GM23248 (cell line): ENCODE data around the gene CLEC2D. TPM values are rescaled to one million over a fixed set of nuclear protein-coding genes. Genes with fewer than 3 reads are reported as not detected.

Experiments
- DNase-seq: peaks from one replicate; pipeline ENCODE4 v3.0.0-alpha.2; 2015
- H2AFZ ChIP-seq: fragments of 200-600 bp; sonication (generic); 2 replicates; pipeline ENCODE4 v1.6.1; 2016; ENCODE audit warnings: antibody characterized with exemption
- H3F3A ChIP-seq: fragments of 200-600 bp; sonication (generic); 2 replicates; pipeline ENCODE4 v1.6.1; 2016; ENCODE audit warnings: mild to moderate bottlenecking, antibody characterized with exemption, mixed run types; ENCODE audit not compliant: insufficient read depth
- H3K27ac ChIP-seq: fragments of 200-600 bp; sonication (generic); 2 replicates; pipeline ENCODE4 v1.5.1; 2016; ENCODE audit warnings: mild to moderate bottlenecking
- H3K27me3 ChIP-seq: fragments of 200-600 bp; sonication (generic); replicated peaks from 2 replicates; pipeline ENCODE4 v1.6.1; 2016; ENCODE audit warnings: mild to moderate bottlenecking; ENCODE audit not compliant: insufficient read depth
- H3K36me3 ChIP-seq: fragments of 200-600 bp; sonication (generic); 2 replicates; pipeline ENCODE4 v1.6.1; 2016; ENCODE audit warnings: low read depth, mild to moderate bottlenecking
- H3K4me1 ChIP-seq: fragments of 200-600 bp; sonication (generic); 2 replicates; pipeline ENCODE4 v1.6.1; 2016; ENCODE audit warnings: mild to moderate bottlenecking; ENCODE audit not compliant: insufficient read depth
- H3K4me2 ChIP-seq: fragments of 200-600 bp; sonication (generic); one replicate; pipeline ENCODE4 v1.6.1; 2016; ENCODE audit warnings: mild to moderate bottlenecking; ENCODE audit not compliant: unreplicated experiment
- H3K4me3 ChIP-seq: fragments of 200-600 bp; sonication (generic); 2 replicates; pipeline ENCODE4 v1.5.1; 2016; ENCODE audit warnings: mild to moderate bottlenecking
- H3K79me2 ChIP-seq: fragments of 200-600 bp; sonication (generic); 2 replicates; pipeline ENCODE4 v1.6.1; 2016; ENCODE audit warnings: mild to moderate bottlenecking; ENCODE audit not compliant: insufficient read depth
- H3K9ac ChIP-seq: fragments of 200-600 bp; sonication (generic); 2 replicates; pipeline ENCODE4 v1.6.1; 2016; ENCODE audit warnings: mild to moderate bottlenecking
- H3K9me2 ChIP-seq: fragments of 200-600 bp; sonication (generic); 2 replicates; pipeline ENCODE4 v1.6.1; 2016; ENCODE audit warnings: mixed run types, mild to moderate bottlenecking, moderate library complexity; ENCODE audit not compliant: insufficient read depth
- H3K9me3 ChIP-seq: fragments of 200-600 bp; sonication (generic); one replicate; pipeline ENCODE4 v1.6.1; 2017; ENCODE audit warnings: low read depth
- H4K20me1 ChIP-seq: fragments of 200-600 bp; sonication (generic); 2 replicates; pipeline ENCODE4 v1.6.0; 2016; ENCODE audit not compliant: insufficient read depth
- EZH2 ChIP-seq: fragments of 200-600 bp; sonication (generic); IDR thresholded peaks from 2 replicates; pipeline ENCODE4 v1.6.1; 2018; ENCODE audit warnings: antibody characterized with exemption, mild to moderate bottlenecking; ENCODE audit not compliant: insufficient read depth, poor library complexity, severe bottlenecking
- EZH2phosphoT487 ChIP-seq: fragments of 200-600 bp; sonication (generic); IDR thresholded peaks from 2 replicates; pipeline ENCODE4 v1.6.1; 2018; ENCODE audit warnings: antibody characterized with exemption, moderate library complexity, mild to moderate bottlenecking, low read depth; ENCODE audit not compliant: insufficient read depth
- WGBS, 2 experiments: methylation state at CpG; one replicate each; pipeline ENCODE4 v1.1.6; 2015 to 2017; ENCODE audit warnings: low lambda C conversion rate in 2 of 2, low coverage in 1 of 2; ENCODE audit errors: missing lambda C conversion rate in 2 of 2; 5-methylcytosine and 5-hydroxymethylcytosine counted together
- in situ Hi-C: fragments of 300-500 bp; cut with MboI; formaldehyde crosslinking; loops from 2 replicates; pipeline ENCODE4 v1.15.0; 2020
- polyA plus RNA-seq: library from polyadenylated mRNA; unstranded; fragments of >200 nt; fragmentation: Nextera tagmentation; extraction: Ambion mirVana; gene quantifications from 2 replicates; pipeline ENCODE4 v1.2.1, GENCODE V29; 2016
- small RNA-seq: library from RNA; depleted of rRNA; stranded (forward); fragments of <200 nt; gene quantifications from one replicate; pipeline ENCODE3, GENCODE V24; 2014; ENCODE audit warnings: low read depth, low replicate concordance
- total RNA-seq: library from RNA; depleted of rRNA; stranded (reverse); fragments of >200 nt; shearing (Covaris generic); gene quantifications from 2 replicates; pipeline ENCODE4 v1.2.3, GENCODE V29; 2014; rRNA removed

CLEC2D gene
- total and polyA plus RNA-seq, 2 experiments from 2014 or later, result 0.54 to 2.8 TPM

DNA sequence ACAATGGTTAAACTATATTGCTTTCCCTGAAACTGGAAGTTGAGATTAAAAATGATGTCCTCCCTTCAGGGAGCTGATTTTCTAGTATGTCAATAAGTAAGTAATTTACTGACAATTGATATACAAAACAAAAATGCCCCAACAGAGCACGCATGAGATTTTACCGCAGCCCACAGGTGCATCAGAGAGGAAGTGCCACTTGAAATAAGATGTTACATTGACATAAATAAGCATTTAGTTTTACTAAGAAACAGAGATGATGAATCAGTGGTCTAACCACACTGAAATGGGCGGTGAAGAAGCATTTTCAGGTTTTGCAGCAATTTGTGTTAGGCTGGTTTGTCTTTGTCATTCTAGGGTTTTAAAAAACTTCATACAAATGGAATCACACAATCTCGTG is 72.2 kb downstream of the CLEC2D start:
- H3K9me3 ChIP-seq, result no peaks in the 10 kb centered on the region
- in situ Hi-C loops, result no loop called here
- WGBS, 2 experiments, result 71 to 74% methylated on average over 4 of the region's 4 CpGs
- H3K4me2 ChIP-seq, result no peak overlapping the region
- no peak for DNase-seq
- no peaks in the 10 kb centered on the region for H3K4me1 ChIP-seq
- TF ChIP-seq EZH2phosphoT487 (no peak), EZH2 (no peak)
- H3K4me3 ChIP-seq, result no peak overlapping the region
- no peaks in the 10 kb centered on the region for H3K79me2 ChIP-seq
- no peaks in the 10 kb centered on the region for H3K9me2 ChIP-seq
- H3F3A ChIP-seq, result no peaks in the 10 kb centered on the region
- H3K27ac ChIP-seq, result no peak overlapping the region
- H2AFZ ChIP-seq, result no peak overlapping the region
- no peaks in the 10 kb centered on the region for H4K20me1 ChIP-seq
- no peaks in the 10 kb centered on the region for H3K36me3 ChIP-seq
- peaks cover 12% of the 10 kb centered on the region; the same call in 1 of the 2 replicates for H3K27me3 ChIP-seq
- no peak overlapping the region for H3K9ac ChIP-seq

DNA sequence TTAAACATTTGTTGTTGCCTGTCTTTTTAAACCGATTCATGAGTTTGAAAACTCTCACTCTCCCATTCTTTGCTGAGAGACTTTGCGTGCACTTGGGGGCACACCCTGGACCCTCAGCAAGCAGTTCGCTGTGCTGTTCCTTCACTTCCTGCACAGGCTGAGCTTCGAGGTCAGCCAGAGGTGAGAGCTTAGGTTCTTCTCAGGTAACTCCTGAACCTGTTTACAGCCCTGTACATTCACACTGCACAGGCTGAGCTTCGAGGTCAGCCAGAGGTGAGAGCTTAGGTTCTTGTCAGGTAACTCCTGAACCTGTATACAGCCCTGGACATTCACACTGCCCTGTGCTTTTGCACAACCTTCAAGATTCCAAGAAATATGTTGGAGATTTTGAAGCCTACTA is 73.1 kb downstream of the CLEC2D start:
- in situ Hi-C loops, result no loop called here

DNA sequence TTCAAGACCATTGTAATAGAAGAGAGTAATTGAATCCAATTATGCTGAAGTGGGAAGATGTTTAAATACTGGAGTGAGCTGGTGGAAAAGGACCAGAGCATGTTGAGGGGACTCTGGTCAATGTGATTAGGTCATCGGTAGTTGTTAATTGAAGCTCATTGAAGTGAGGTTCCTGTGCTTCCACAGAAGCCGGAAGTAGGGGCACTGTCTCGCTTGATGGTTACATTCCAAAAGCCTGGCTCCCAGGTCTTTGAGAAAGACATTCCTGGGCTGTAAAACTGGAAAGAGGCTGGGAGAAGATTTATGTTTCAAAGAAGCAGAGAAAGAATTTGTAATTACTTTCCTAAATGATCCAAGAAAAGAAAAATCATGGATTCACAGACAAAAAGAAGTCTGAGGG is 75.7 kb downstream of the CLEC2D start:
- Histone ChIP-seq H3K36me3 (no peaks in the 10 kb centered on the region), H3K27ac (no peak overlapping the region), H3K79me2 (no peaks in the 10 kb centered on the region), H3K27me3 (peaks cover 12% of the 10 kb centered on the region; the same call in 1 of the 2 replicates), H3K9me2 (no peaks in the 10 kb centered on the region), H3F3A (no peaks in the 10 kb centered on the region), H3K4me3 (no peak overlapping the region), H4K20me1 (no peaks in the 10 kb centered on the region), H3K4me2 (no peak overlapping the region), H3K4me1 (no peaks in the 10 kb centered on the region), H2AFZ (no peak overlapping the region), H3K9me3 (no peaks in the 10 kb centered on the region), H3K9ac (no peak overlapping the region)
- TF ChIP-seq EZH2phosphoT487 (no peak), EZH2 (no peak)
- WGBS, 2 experiments, result 68 to 71% methylated on average over 3 of the region's 3 CpGs
- DNase-seq, result no peak
- in situ Hi-C loops, result no loop called here

More for the DNA sequence above, 73.1 kb downstream of the CLEC2D start:
- DNase-seq, result no peak
- WGBS, 2 experiments, result 25 to 30% methylated on average over 5 of the region's 5 CpGs
- Histone ChIP-seq H3F3A (no peaks in the 10 kb centered on the region), H4K20me1 (no peaks in the 10 kb centered on the region), H3K4me2 (no peak overlapping the region), H3K27ac (no peak overlapping the region), H2AFZ (no peak overlapping the region), H3K36me3 (no peaks in the 10 kb centered on the region), H3K9me2 (no peaks in the 10 kb centered on the region), H3K4me1 (no peaks in the 10 kb centered on the region), H3K9ac (no peak overlapping the region), H3K4me3 (no peak overlapping the region), H3K9me3 (no peaks in the 10 kb centered on the region), H3K27me3 (peaks cover 12% of the 10 kb centered on the region; the same call in 1 of the 2 replicates), H3K79me2 (no peaks in the 10 kb centered on the region)
- TF ChIP-seq EZH2 (no peak), EZH2phosphoT487 (no peak)

Small RNA genes lying within 50 kb of the gene (small RNA-seq; reads per million reads assigned to genes)
- gene AC010186.4, result not detected
- not detected for gene RNU6-700P

Other genes with a start within 250 kb of the CLEC2D start
- gene KLRB1, start 61.8 kb upstream of the CLEC2D start, total RNA-seq, result not detected in 2 replicates
- not detected in 2 replicates for gene KLRB1, start 61.8 kb upstream of the CLEC2D start, polyA plus RNA-seq
- not detected in 2 replicates for gene CLECL1, start 63.4 kb downstream of the CLEC2D start, total RNA-seq
- gene CLECL1, start 63.4 kb downstream of the CLEC2D start, polyA plus RNA-seq, result not detected in 2 replicates
- gene CD69, start 91.2 kb downstream of the CLEC2D start, total RNA-seq, result not detected in 2 replicates
- not detected in 2 replicates for gene CD69, start 91.2 kb downstream of the CLEC2D start, polyA plus RNA-seq
- gene KLRF1, start 157.8 kb downstream of the CLEC2D start, total RNA-seq, result not detected in 2 replicates
- gene KLRF1, start 157.8 kb downstream of the CLEC2D start, polyA plus RNA-seq, result not detected in 2 replicates
- 6.2 and 7.2 TPM in 2 replicates for gene CLEC2B, start 199.6 kb downstream of the CLEC2D start, total RNA-seq
- gene CLEC2B, start 199.6 kb downstream of the CLEC2D start, polyA plus RNA-seq, result 11.7 and 12.2 TPM in 2 replicates
- gene KLRF2, start 211.8 kb downstream of the CLEC2D start, total RNA-seq, result not detected in 2 replicates
- not detected in 2 replicates for gene KLRF2, start 211.8 kb downstream of the CLEC2D start, polyA plus RNA-seq